Fibroblast of pulmonary artery (primary cell): ENCODE results near the gene RNF223.

Experiments
- DNase-seq: peaks from one replicate; pipeline ENCODE4 v3.0.0-alpha.2; 2010; ENCODE audit warnings: low read depth
- H3K4me3 ChIP-seq: replicated peaks from 2 replicates; pipeline ENCODE4 v1.5.1; 2011; ENCODE audit warnings: low read depth, mild to moderate bottlenecking, control low read depth, low read length, moderate library complexity
- TF ChIP-seq, protein P1 (sequence below): IDR thresholded peaks from 2 replicates; pipeline ENCODE4 v1.5.1; 2011; ENCODE audit warnings: mild to moderate bottlenecking, control low read depth, low read length, inconsistent platforms; ENCODE audit errors: missing control alignments

Gene RNF223

DNA sequence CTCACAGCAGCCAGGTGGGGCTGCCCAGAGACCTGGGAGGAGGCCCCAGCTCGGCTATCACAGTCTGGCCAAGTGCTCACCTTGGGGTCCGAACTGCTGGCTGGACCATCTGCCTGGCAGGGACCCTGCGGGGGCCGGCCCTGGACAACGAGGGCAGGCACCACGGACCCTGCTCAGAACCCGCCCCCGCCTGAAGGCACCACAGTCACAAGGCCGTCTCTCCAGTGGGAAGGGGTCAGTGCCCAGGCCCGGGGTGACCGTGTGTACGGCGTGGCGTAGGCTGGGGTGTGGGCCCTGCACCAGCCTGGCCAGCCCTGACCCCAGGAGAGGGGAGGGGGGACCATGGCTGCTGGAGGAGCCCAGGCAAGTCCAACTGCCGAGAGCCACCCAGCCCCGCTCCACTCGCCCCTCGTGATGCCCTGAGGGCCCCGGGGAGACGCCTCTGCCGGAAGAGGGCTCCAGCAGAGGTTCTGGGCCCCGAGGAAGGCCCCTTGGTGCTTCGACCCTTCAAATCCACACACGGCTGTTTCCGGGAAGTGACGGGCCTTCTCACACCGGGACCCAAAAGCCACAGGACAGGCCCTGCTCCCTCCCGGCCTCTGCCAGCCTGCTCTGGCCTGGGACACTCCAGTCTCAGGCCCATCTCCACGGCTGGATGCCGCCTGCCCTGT lies 11.2 kb upstream of the RNF223 start:
- TF ChIP-seq, protein P1, sequence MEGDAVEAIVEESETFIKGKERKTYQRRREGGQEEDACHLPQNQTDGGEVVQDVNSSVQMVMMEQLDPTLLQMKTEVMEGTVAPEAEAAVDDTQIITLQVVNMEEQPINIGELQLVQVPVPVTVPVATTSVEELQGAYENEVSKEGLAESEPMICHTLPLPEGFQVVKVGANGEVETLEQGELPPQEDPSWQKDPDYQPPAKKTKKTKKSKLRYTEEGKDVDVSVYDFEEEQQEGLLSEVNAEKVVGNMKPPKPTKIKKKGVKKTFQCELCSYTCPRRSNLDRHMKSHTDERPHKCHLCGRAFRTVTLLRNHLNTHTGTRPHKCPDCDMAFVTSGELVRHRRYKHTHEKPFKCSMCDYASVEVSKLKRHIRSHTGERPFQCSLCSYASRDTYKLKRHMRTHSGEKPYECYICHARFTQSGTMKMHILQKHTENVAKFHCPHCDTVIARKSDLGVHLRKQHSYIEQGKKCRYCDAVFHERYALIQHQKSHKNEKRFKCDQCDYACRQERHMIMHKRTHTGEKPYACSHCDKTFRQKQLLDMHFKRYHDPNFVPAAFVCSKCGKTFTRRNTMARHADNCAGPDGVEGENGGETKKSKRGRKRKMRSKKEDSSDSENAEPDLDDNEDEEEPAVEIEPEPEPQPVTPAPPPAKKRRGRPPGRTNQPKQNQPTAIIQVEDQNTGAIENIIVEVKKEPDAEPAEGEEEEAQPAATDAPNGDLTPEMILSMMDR, result no peak
- no peak for DNase-seq
- H3K4me3 ChIP-seq, result no peak overlapping the region

DNA sequence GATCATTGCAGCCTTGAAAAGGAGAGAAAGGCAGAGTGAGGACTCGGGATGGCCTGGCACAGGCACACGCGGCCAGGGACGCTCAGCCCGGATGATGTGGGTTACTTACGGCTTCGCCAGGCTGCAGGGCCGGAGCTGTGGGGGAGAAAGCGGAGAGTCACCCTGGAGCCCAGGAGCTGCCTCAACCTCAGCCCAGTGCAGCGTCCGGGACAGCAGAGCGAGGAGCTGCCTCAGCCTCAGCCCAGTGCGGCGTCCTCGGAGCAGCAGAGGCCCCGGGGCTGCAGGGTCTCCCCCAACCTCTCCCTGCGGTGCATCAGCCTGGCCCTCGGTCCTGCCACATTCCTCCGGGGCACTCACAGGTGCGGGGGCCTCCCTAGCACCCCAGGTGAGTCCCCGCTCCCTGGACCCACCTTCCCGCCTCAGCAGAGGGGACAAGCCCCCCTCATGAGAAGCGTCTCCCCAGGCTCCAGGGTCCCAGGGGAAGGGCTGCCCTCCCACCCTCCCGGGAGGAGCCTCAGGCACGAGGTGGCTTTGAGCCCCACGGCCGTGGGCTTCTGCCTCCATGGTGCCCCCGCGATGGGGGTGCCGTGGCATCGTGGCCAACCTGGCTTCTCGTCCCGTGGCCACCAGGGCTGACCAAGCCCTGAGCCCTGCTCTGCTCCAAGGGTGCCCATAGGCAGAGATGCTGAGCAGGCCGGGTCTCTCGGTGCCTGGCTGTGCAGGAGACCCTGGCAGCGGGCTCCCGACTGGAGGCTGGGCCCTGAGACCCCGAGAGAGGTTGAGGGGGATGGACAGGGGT lies 10.5 kb upstream of the RNF223 start:
- DNase-seq, result no peak
- TF ChIP-seq, protein P1, result no peak
- no peak overlapping the region for H3K4me3 ChIP-seq

DNA sequence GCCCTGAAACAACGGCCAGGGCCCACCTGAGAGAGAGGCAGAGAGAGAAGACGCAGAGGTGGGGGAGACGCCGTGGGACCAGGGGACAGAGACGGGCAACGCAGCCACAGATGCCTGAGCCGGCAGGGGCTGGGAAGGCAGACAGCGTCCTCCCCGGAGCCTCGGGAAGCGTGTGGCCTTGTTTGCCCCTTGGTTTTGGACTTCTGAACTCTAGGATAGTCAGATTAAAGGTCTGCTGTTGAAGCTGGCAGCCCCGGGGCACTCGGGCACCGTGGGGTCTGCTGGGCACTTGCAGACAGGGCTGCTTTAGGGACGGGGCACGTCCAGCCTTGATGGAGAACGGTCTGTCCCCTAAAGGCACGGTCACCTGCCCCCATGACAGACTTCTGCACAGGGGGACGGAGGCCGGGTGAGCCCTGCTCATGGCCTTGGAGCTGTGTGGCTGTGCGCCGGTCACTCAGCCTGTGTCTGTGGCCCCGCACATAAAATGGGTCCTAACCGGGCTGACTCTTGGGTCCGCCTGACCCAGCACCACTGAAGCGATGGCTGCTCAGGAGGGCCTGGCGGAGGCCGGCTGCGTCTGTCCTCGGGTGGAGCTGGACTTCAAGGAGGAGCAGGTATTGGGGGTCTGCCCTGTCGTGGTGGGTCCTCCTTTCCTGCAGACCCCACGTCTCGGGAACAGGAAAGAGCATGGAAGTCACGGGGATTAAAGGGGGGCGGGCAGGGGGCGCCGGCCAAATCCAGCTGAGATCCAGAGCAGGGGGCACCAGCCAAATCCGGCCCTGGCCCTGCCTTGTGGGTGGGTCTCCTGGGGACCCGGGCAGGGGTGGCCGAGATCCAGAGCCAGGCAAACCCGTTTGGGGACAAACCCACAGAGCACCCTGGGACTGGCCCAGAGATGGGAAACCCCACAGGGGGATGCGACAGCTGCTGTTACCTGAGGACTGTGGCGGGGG lies 9.6 kb upstream of the RNF223 start:
- no peak for DNase-seq
- TF ChIP-seq, protein P1, result no peak
- no peak overlapping the region for H3K4me3 ChIP-seq

DNA sequence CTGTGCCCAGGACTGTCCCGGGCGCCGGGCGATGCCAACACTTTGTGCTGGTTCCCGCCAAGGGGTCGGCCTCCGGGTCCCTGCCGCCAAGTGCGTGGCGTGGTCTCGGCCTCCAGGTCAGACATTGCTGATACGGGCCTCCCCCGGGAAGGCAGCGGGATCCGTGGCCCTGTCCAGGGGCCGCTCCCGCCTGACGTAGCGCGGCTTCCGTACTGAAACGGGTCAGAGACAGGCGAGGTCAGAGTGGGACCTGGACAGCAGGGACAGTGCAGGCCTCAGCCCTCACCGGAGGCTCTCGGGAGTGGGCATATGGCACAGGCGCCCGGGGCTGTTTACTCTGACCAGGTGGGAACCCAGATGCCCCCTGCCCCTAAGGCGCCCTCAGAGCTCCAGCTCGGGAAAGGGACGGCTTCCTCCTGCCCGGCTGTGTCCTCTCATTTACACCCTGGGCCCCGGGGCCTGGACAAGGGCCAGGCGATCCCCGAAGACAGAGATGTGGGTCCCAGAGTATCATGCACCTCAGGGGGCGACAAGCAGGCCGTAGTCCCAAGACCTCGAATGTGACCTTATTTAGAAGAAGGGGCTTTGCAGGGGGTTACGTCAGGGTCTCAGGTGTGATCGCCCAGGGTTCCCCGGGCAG lies 8.8 kb upstream of the RNF223 start:
- H3K4me3 ChIP-seq, result no peak overlapping the region
- TF ChIP-seq, protein P1, result no peak
- DNase-seq, result no peak

DNA sequence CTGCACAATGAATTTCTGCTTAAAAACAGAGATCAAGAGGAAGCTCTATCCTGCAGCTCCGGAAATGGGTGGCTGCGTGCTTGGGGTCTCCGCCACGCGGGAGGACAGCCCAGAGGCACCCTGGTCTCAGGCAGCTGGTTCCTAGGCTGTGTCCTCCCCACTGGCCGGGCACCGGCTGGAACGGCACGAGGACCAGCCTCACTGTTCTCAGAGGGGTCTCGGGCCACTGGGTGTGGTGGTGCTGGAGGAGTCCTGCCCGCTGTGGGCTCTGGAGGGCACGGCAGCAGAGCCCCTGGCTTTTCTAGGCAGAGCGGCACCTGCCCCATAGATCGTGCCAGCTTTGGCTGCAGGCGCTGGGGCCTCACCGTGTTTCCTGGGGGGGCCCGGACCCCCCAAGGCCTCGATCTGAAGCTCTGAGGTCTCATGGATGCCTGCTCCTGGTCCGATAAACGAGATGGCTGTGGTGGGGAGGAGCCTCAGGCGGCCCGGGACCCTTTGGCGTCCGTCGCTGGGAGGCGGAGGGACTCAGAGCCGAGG lies 8.2 kb upstream of the RNF223 start:
- no peak for DNase-seq

More for the DNA sequence above, 8.2 kb upstream of the RNF223 start:
- TF ChIP-seq, protein P1, result no peak
- no peak overlapping the region for H3K4me3 ChIP-seq
